Stomach smooth muscle (tissue), 2 donors: ENCODE results near the gene SLC47A2.

Experiments
- H3K27ac ChIP-seq: one replicate; pipeline ENCODE4 v1.7.0; 2013; ENCODE audit warnings: mild to moderate bottlenecking, low read length, inconsistent platforms
- H3K27me3 ChIP-seq, 2 donors: one replicate each; pipeline ENCODE4 v1.7.0; 2013; ENCODE audit warnings: low read length in 2 of 2; ENCODE audit not compliant: insufficient read depth in 2 of 2, control insufficient read depth in 1 of 2
- H3K36me3 ChIP-seq, 2 donors: one replicate each; pipeline ENCODE4 v1.7.0; 2013; ENCODE audit warnings: low read length in 2 of 2; ENCODE audit not compliant: control insufficient read depth in 2 of 2, insufficient read depth in 2 of 2
- H3K4me1 ChIP-seq: one replicate; pipeline ENCODE4 v1.7.0; 2013; ENCODE audit warnings: low read length; ENCODE audit not compliant: control insufficient read depth, insufficient read depth
- H3K4me3 ChIP-seq, 2 donors: one replicate each; pipeline ENCODE4 v1.7.0; 2013; ENCODE audit warnings: low read length in 2 of 2
- H3K9ac ChIP-seq, 2 donors: one replicate each; pipeline ENCODE4 v1.7.0; 2013; ENCODE audit warnings: low read length in 2 of 2, mild to moderate bottlenecking in 1 of 2
- H3K9me3 ChIP-seq, 2 donors: one replicate each; pipeline ENCODE4 v1.7.0; 2013; ENCODE audit warnings: low read length in 2 of 2; ENCODE audit not compliant: control insufficient read depth in 2 of 2
- donor health status: healthy.
- donor health status: Pancreatic carcinoma.

SLC47A2 gene

GRCh38 chr17:19661121-19661520, 55.3 kb downstream of the SLC47A2 start:
- H3K9ac ChIP-seq, result no peak overlapping the region
- H3K9me3 ChIP-seq, result no peaks in the 10 kb centered on the region
- peaks cover 30 to 44% of the 10 kb centered on the region in 2 donors for H3K36me3 ChIP-seq
- H3K4me3 ChIP-seq, result no peak overlapping the region
- peaks cover 7% of the 10 kb centered on the region for H3K4me1 ChIP-seq
- no peak overlapping the region for H3K27ac ChIP-seq
- H3K27me3 ChIP-seq, result no peaks in the 10 kb centered on the region

GRCh38 chr17:19660219-19660870, 56.0 kb downstream of the SLC47A2 start:
- no peaks in the 10 kb centered on the region for H3K27me3 ChIP-seq
- H3K4me3 ChIP-seq, result no peak overlapping the region
- H3K27ac ChIP-seq, result no peak overlapping the region
- no peak overlapping the region for H3K9ac ChIP-seq
- peaks cover 38 to 43% of the 10 kb centered on the region in 2 donors for H3K36me3 ChIP-seq
- H3K9me3 ChIP-seq, result no peaks in the 10 kb centered on the region
- H3K4me1 ChIP-seq, result peaks cover 7% of the 10 kb centered on the region

- no peaks in the 10 kb centered on the region for H3K9me3 ChIP-seq
- H3K9ac ChIP-seq, result no peak overlapping the region
- H3K36me3 ChIP-seq, result peaks cover 41 to 43% of the 10 kb centered on the region in 2 donors
- no peak overlapping the region for H3K4me3 ChIP-seq
- no peak overlapping the region for H3K27ac ChIP-seq
- peaks cover 5% of the 10 kb centered on the region for H3K4me1 ChIP-seq
- no peaks in the 10 kb centered on the region for H3K27me3 ChIP-seq
Measured at GRCh38 chr17:19659366-19660177, 56.8 kb downstream of the SLC47A2 start.

GRCh38 chr17:19656851-19657581, 59.4 kb downstream of the SLC47A2 start:
- no peaks in the 10 kb centered on the region for H3K9me3 ChIP-seq
- no peaks in the 10 kb centered on the region for H3K27me3 ChIP-seq
- no peak overlapping the region for H3K9ac ChIP-seq
- H3K4me3 ChIP-seq, result no peak overlapping the region
- H3K4me1 ChIP-seq, result peaks cover 4% of the 10 kb centered on the region
- peaks cover 24 to 30% of the 10 kb centered on the region in 2 donors for H3K36me3 ChIP-seq
- H3K27ac ChIP-seq, result no peak overlapping the region

- H3K4me1 ChIP-seq, result peaks cover 4% of the 10 kb centered on the region
- H3K36me3 ChIP-seq, result peaks cover 21 to 28% of the 10 kb centered on the region in 2 donors
- no peaks in the 10 kb centered on the region for H3K9me3 ChIP-seq
- H3K4me3 ChIP-seq, result no peak overlapping the region
- no peak overlapping the region for H3K9ac ChIP-seq
- no peaks in the 10 kb centered on the region for H3K27me3 ChIP-seq
- H3K27ac ChIP-seq, result no peak overlapping the region
Measured at GRCh38 chr17:19656336-19656735, 60.0 kb downstream of the SLC47A2 start.

- peaks cover 17 to 28% of the 10 kb centered on the region in 2 donors for H3K36me3 ChIP-seq
- H3K4me1 ChIP-seq, result peaks cover 11% of the 10 kb centered on the region
- no peak overlapping the region for H3K27ac ChIP-seq
Measured at GRCh38 chr17:19654896-19655295, 61.5 kb downstream of the SLC47A2 start.

GRCh38 chr17:19654342-19654886, 62.0 kb downstream of the SLC47A2 start:
- Histone ChIP-seq H3K27me3 (no peaks in the 10 kb centered on the region), H3K27ac (no peak overlapping the region), H3K36me3 (peaks cover 17 to 28% of the 10 kb centered on the region in 2 donors), H3K9ac (no peak overlapping the region), H3K4me3 (no peak overlapping the region), H3K9me3 (no peaks in the 10 kb centered on the region), H3K4me1 (peaks cover 11% of the 10 kb centered on the region)

More at GRCh38 chr17:19654896-19655295, 61.5 kb downstream of the SLC47A2 start:
- no peak overlapping the region for H3K4me3 ChIP-seq
- H3K9me3 ChIP-seq, result no peaks in the 10 kb centered on the region
- H3K27me3 ChIP-seq, result no peaks in the 10 kb centered on the region
- no peak overlapping the region for H3K9ac ChIP-seq

GRCh38 chr17:19652595-19652994, 63.8 kb downstream of the SLC47A2 start:
- no peak overlapping the region for H3K4me3 ChIP-seq
- H3K4me1 ChIP-seq, result peaks cover 20% of the 10 kb centered on the region
- H3K27me3 ChIP-seq, result no peaks in the 10 kb centered on the region
- no peaks in the 10 kb centered on the region for H3K9me3 ChIP-seq
- H3K27ac ChIP-seq, result no peak overlapping the region
- no peak overlapping the region for H3K9ac ChIP-seq
- H3K36me3 ChIP-seq, result peaks cover 17 to 24% of the 10 kb centered on the region in 2 donors

- peak overlapping the region in 1 of 2 donors; percentile 42 for H3K9ac ChIP-seq
- H3K4me3 ChIP-seq, result no peak overlapping the region
- H3K9me3 ChIP-seq, result no peaks in the 10 kb centered on the region
- no peak overlapping the region for H3K27ac ChIP-seq
- peaks cover 29% of the 10 kb centered on the region for H3K4me1 ChIP-seq
- H3K36me3 ChIP-seq, result peaks cover 12 to 18% of the 10 kb centered on the region in 2 donors
- no peaks in the 10 kb centered on the region for H3K27me3 ChIP-seq
Measured at GRCh38 chr17:19651451-19652238, 64.7 kb downstream of the SLC47A2 start.

- peaks cover 34% of the 10 kb centered on the region for H3K4me1 ChIP-seq
- H3K4me3 ChIP-seq, result no peak overlapping the region
Measured at GRCh38 chr17:19650826-19651225, 65.6 kb downstream of the SLC47A2 start.

More at GRCh38 chr17:19650826-19651225, 65.6 kb downstream of the SLC47A2 start:
- Histone ChIP-seq H3K27me3 (no peaks in the 10 kb centered on the region), H3K36me3 (peaks cover 7 to 10% of the 10 kb centered on the region in 2 donors), H3K27ac (no peak overlapping the region), H3K9me3 (no peaks in the 10 kb centered on the region), H3K9ac (no peak overlapping the region)
